GM10248 (cell line): ENCODE results near the gene STUB1.

Experiments used
- CTCF ChIA-PET: fragments of 300-600 bp; sonication (Branson Sonifier 250); formaldehyde crosslinking; extraction: SDS; loops from one replicate; lab custom pipeline; 2021; ENCODE audit warnings: antibody characterized with exemption; lab: Yijun Ruan, JAX
- POLR2A ChIA-PET: fragments of 350-650 bp; sonication (Branson Sonifier 250); formaldehyde crosslinking; extraction: SDS; loops from one replicate; lab custom pipeline; 2020; ENCODE audit warnings: antibody characterized with exemption; lab: Yijun Ruan, JAX
- DNase-seq: peaks from one replicate; pipeline ENCODE4 v3.0.0; 2012; ENCODE audit errors: extremely low spot score
- TF ChIP-seq, protein P1 (sequence below): IDR thresholded peaks from 2 replicates; pipeline ENCODE4 v1.5.1; 2012; ENCODE audit warnings: mild to moderate bottlenecking, low read depth; ENCODE audit errors: extremely low read depth, missing control alignments, control extremely low read depth

STUB1 gene

DNA sequence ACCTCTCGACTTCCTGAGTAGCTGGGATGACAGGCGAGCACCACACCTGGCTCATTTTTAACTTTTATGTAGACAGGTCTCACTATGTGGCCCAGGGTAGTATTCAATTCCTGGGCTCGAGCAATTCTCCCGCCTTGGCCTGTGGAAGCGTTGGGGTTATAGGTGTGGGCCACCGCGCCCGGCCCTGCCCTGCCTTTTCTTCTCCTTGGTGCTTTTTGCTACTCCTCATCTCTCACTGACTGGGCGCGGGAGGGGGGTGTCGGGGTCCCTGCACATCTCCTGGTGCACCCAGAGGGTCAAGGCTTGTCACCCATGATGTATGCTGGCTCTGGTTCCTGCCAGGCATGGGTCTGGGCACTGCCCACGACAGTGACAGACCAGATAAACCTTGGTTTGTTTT is 35.7 kb upstream of the STUB1 start:
- ChIA-PET POLR2A (no interaction called here), CTCF (no interaction called here)
- DNase-seq, result no peak
- TF ChIP-seq, protein P1, sequence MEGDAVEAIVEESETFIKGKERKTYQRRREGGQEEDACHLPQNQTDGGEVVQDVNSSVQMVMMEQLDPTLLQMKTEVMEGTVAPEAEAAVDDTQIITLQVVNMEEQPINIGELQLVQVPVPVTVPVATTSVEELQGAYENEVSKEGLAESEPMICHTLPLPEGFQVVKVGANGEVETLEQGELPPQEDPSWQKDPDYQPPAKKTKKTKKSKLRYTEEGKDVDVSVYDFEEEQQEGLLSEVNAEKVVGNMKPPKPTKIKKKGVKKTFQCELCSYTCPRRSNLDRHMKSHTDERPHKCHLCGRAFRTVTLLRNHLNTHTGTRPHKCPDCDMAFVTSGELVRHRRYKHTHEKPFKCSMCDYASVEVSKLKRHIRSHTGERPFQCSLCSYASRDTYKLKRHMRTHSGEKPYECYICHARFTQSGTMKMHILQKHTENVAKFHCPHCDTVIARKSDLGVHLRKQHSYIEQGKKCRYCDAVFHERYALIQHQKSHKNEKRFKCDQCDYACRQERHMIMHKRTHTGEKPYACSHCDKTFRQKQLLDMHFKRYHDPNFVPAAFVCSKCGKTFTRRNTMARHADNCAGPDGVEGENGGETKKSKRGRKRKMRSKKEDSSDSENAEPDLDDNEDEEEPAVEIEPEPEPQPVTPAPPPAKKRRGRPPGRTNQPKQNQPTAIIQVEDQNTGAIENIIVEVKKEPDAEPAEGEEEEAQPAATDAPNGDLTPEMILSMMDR, result no peak

DNA sequence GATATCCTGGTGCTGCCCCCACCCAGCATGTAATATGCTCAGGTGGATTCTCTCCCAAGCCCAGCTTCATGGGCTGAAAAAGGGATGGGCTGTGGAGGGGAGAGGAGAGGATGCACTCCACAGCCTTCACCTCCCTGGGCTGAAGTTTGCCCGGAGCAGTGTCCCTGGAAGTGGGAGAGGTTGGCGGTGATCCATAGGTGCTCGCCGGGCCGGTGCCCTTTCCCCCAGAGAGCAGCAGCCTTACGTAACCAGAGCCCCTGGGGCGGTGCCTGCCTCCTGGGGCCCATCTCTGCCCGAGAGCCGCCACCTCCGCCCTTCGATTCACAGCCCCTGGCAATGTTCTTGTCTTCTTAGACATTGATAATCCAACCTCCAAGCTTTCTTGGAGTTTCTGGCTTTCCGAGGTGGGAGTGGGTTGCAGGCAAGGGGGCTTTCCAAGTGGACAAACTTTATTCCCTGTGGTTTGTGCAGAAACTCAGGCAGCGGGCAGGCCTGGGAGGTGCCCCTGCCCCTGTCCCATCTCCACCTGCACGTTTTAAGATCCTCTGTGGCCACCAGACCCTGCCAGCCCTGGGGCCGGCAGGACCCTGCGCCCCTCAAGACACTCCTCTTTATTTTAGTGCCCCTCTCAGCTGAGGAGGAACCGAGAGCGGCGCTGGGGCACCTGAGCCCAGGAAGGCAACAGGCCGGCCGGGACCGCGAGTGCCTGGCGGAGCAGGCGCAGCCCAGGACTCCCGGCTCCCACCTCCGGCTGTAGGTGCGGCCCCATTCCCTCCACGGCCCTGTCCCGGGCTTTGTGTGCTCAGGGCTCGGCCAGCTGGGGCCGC is 34.1 kb upstream of the STUB1 start:
- CTCF ChIA-PET, result interaction anchor here (8.2 kb wide), 1 partner anchor 16 kb away, joined by 57 read pairs; no protein-coding TSS in a partner anchor
- no peak for DNase-seq
- TF ChIP-seq, protein P1, result no peak
- POLR2A ChIA-PET, result no interaction called here

GRCh38 chr16:646679-647172 is 33.5 kb upstream of the STUB1 start:
- TF ChIP-seq, protein P1, result no peak
- ChIA-PET CTCF (interaction anchor here (1.4 to 8.2 kb wide), 2 partner anchors 16 to 21 kb away, joined by 3 to 57 read pairs; no protein-coding TSS in a partner anchor), POLR2A (no interaction called here)
- no peak for DNase-seq

DNA sequence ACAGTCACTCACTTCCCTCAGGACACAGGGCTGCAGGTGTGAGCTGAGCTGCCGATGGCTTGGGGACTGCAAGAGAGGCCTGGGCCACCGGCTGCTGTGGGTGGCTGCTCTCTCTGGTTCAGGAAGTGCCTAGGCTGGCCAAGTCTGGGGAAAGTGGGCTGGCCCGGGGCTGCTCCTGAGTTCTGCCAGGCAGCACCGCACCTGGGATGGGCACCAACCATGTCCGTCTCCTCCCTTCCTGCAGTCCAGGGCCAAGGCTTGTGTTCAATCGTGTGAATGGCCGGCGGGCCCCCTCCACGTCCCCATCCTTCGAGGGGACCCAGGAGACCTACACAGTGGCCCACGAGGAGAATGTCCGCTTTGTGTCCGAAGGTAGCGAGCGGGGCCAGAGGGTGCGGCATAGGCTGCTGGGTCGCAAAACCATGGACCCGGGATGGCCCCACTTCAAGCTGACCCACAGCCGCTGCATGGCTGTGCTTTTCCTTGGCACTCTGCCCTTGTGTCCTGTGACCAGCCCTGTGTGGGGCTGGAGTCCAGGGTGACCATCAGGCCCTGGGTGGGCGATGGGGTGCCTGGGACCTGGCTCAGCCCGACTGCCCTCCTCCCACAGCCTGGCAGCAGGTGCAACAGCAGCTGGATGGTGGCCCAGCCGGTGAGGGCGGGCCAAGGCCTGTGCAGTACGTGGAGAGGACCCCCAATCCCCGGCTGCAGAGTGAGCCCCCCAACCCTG is 32.9 kb upstream of the STUB1 start:
- TF ChIP-seq, protein P1, result no peak
- CTCF ChIA-PET, result interaction anchor here (1.1 to 8.2 kb wide), 7 partner anchors 10 to 247 kb away, joined by 3 to 57 read pairs (median 5); partner anchors contain the start of gene METTL26
- POLR2A ChIA-PET, result interaction anchor here (0.6 kb wide), 1 partner anchor 37 kb away, joined by 3 read pairs; the partner anchor contains the start of gene JMJD8
- DNase-seq, result no peak

GRCh38 chr16:648071-648780 is 32.0 kb upstream of the STUB1 start:
- POLR2A ChIA-PET, result interaction anchor here (0.6 kb wide), 1 partner anchor 36 kb away, joined by 3 read pairs; the partner anchor contains the start of gene JMJD8
- TF ChIP-seq, protein P1, result peak; percentile 93
- DNase-seq, result peak; percentile 72
- CTCF ChIA-PET, result interaction anchor here (0.9 to 8.2 kb wide), 9 partner anchors 9 to 248 kb away, joined by 3 to 57 read pairs (median 4); partner anchors contain the start of genes METTL26 and STUB1
